HG03060 (cell line): ENCODE data around the gene PCDHA2.
"Not testable (repeated sequence)": the region's sequence is repeated elsewhere in the genome, so short reads cannot be mapped to it uniquely, and the experiment has no call there.

ENCODE experiments used
- ATAC-seq: cut with Tn5 transposase; IDR thresholded peaks from one replicate; pipeline ENCODE4 v1.9.1; 2021; ENCODE audit warnings: low read depth, moderate number of reproducible peaks; ENCODE audit not compliant: unreplicated experiment

Gene PCDHA2

GRCh38 chr5:140794595-140795258 lies at the start of gene PCDHA2:
Gene PCDHA2 (plus strand): TSS chr5:140794852.
- ATAC-seq = no peak

- ATAC-seq = no peak
These were observed 41.1 kb upstream of the PCDHA2 start for GRCh38 chr5:140753561-140753960.

GRCh38 chr5:140764177-140764973 lies 30.3 kb upstream of the PCDHA2 start:
- ATAC-seq = no peak

- no peak for ATAC-seq
These were observed 27.2 kb upstream of the PCDHA2 start for GRCh38 chr5:140767444-140767843.

- no peak for ATAC-seq
These were observed 14.1 kb upstream of the PCDHA2 start for GRCh38 chr5:140780512-140780911.

- no peak for ATAC-seq
These were observed 8.6 kb upstream of the PCDHA2 start, which contains the start of gene PCDHA1 for GRCh38 chr5:140785905-140786686. Gene PCDHA1 (plus strand): TSS chr5:140786140.

GRCh38 chr5:140787422-140787821 lies 7.2 kb upstream of the PCDHA2 start:
- ATAC-seq = not testable (repeated sequence)

GRCh38 chr5:140787849-140788504 lies 6.7 kb upstream of the PCDHA2 start:
- ATAC-seq = not testable (repeated sequence)

GRCh38 chr5:140791089-140791488 lies 3.6 kb upstream of the PCDHA2 start:
- ATAC-seq = no peak

- ATAC-seq = no peak
These were observed 598 bp downstream of the PCDHA2 start for GRCh38 chr5:140795259-140795641.

- ATAC-seq = not testable (repeated sequence)
These were observed 1.5 kb downstream of the PCDHA2 start for GRCh38 chr5:140796072-140796717.

- ATAC-seq = no peak
These were observed 2.1 kb downstream of the PCDHA2 start for GRCh38 chr5:140796718-140797095.

- no peak for ATAC-seq
These were observed 6.3 kb downstream of the PCDHA2 start, which contains the start of gene PCDHA3 for GRCh38 chr5:140800816-140801493. Gene PCDHA3 (plus strand): TSS chr5:140801057.

- no peak for ATAC-seq
These were observed 6.8 kb downstream of the PCDHA2 start for GRCh38 chr5:140801494-140801841.

- ATAC-seq = not testable (repeated sequence)
These were observed 7.7 kb downstream of the PCDHA2 start for GRCh38 chr5:140802381-140802780.

- ATAC-seq = no peak
These were observed 8.2 kb downstream of the PCDHA2 start for GRCh38 chr5:140802781-140803271.

GRCh38 chr5:140806834-140807775 lies 12.5 kb downstream of the PCDHA2 start, which contains the start of gene PCDHA4:
Gene PCDHA4 (plus strand): TSS chr5:140807068.
- ATAC-seq = no peak

GRCh38 chr5:140808241-140808888 lies 13.7 kb downstream of the PCDHA2 start:
- not testable (repeated sequence) for ATAC-seq
